WTC11 (cell line): Measurements from ENCODE around the gene ROBO1. TPM values are rescaled to one million over a fixed set of nuclear protein-coding genes. Genes with fewer than 3 reads are reported as not detected.
A peak's percentile ranks its signal among the peaks of the same experiment; 100 is the strongest.

Experiments
- ATAC-seq: fragments of 200-7000 bp; cut with Tn5 transposase; 2 replicates; pipeline ENCODE4 v1.10.0; 2021; ENCODE audit warnings: mild to moderate bottlenecking, moderate library complexity
- CTCF ChIA-PET: fragments of 300-600 bp; sonication (Branson Sonifier 250); formaldehyde crosslinking; loops from one replicate; lab custom pipeline; 2021; ENCODE audit warnings: antibody characterized with exemption; lab: Charles Lee
- POLR2A ChIA-PET: fragments of 350-600 bp; sonication (Branson Sonifier 250); formaldehyde crosslinking; loops from one replicate; lab custom pipeline; 2021; ENCODE audit warnings: antibody characterized with exemption; lab: Charles Lee
- DNase-seq: peaks from one replicate; pipeline ENCODE4 v3.0.0; 2021; ENCODE audit warnings: low spot score
- H3K27ac Mint-ChIP-seq: 2 replicates; pipeline ENCODE4 v1.8.0; 2021; ENCODE audit warnings: mixed read lengths
- H3K27me3 Mint-ChIP-seq: 2 replicates; pipeline ENCODE4 v1.8.0; 2021; ENCODE audit warnings: low read depth, mild to moderate bottlenecking, moderate library complexity, mixed read lengths
- H3K36me3 Mint-ChIP-seq: 2 replicates; pipeline ENCODE4 v1.8.0; 2021; ENCODE audit warnings: mixed read lengths
- H3K4me1 Mint-ChIP-seq: 2 replicates; pipeline ENCODE4 v1.8.0; 2022; ENCODE audit warnings: mixed read lengths
- H3K4me3 Mint-ChIP-seq: 2 replicates; pipeline ENCODE4 v1.8.0; 2021; ENCODE audit warnings: mild to moderate bottlenecking, moderate library complexity, mixed read lengths
- H3K9me3 Mint-ChIP-seq: 2 replicates; pipeline ENCODE4 v1.8.0; 2021; ENCODE audit warnings: mixed read lengths
- CBFB ChIP-seq: sonication (generic); formaldehyde crosslinking; IDR thresholded peaks from 2 replicates; pipeline ENCODE4 v1.8.1; 2022; ENCODE audit warnings: mild to moderate bottlenecking, low read depth, missing genetic modification reagents
- E2F5 ChIP-seq: sonication (generic); formaldehyde crosslinking; IDR thresholded peaks from 2 replicates; pipeline ENCODE4 v1.8.1; 2022; ENCODE audit warnings: mild to moderate bottlenecking, moderate library complexity, missing genetic modification reagents
- EMX1 ChIP-seq: fragments of 250-450 bp; sonication (Bioruptor Pico); IDR thresholded peaks from 2 replicates; pipeline ENCODE4 v1.8.0; 2021; ENCODE audit warnings: mild to moderate bottlenecking
- FOXP4 ChIP-seq: sonication (generic); formaldehyde crosslinking; IDR thresholded peaks from 2 replicates; pipeline ENCODE4 v1.8.0; 2022; ENCODE audit warnings: mild to moderate bottlenecking, missing genetic modification reagents
- NFYB ChIP-seq: sonication (generic); formaldehyde crosslinking; conservative IDR thresholded peaks from 2 replicates; pipeline ENCODE4 v1.8.0; 2022; ENCODE audit warnings: low read depth, missing genetic modification reagents
- NR3C1 ChIP-seq: sonication (generic); formaldehyde crosslinking; conservative IDR thresholded peaks from 2 replicates; pipeline ENCODE4 v1.8.1; 2023; ENCODE audit warnings: low read depth, mild to moderate bottlenecking, missing genetic modification reagents
- RELA ChIP-seq: sonication (generic); formaldehyde crosslinking; IDR thresholded peaks from 2 replicates; pipeline ENCODE4 v1.8.1; 2022; ENCODE audit warnings: missing genetic modification reagents, mild to moderate bottlenecking, borderline replicate concordance
- TEAD1 ChIP-seq: sonication (generic); formaldehyde crosslinking; IDR thresholded peaks from 2 replicates; pipeline ENCODE4 v1.8.0; 2022; ENCODE audit warnings: mild to moderate bottlenecking, missing genetic modification reagents
- TEAD4 ChIP-seq: sonication (generic); formaldehyde crosslinking; IDR thresholded peaks from 2 replicates; pipeline ENCODE4 v1.8.0; 2022; ENCODE audit warnings: mild to moderate bottlenecking, missing genetic modification reagents
- ZBTB21 ChIP-seq: sonication (generic); formaldehyde crosslinking; IDR thresholded peaks from 2 replicates; pipeline ENCODE4 v1.8.1; 2023; ENCODE audit warnings: mild to moderate bottlenecking, missing genetic modification reagents, borderline replicate concordance
- ZNF263 ChIP-seq: sonication (generic); formaldehyde crosslinking; IDR thresholded peaks from 2 replicates; pipeline ENCODE4 v1.8.1; 2022; ENCODE audit warnings: low read depth, mild to moderate bottlenecking, moderate library complexity, missing genetic modification reagents
- ZNF281 ChIP-seq: sonication (generic); formaldehyde crosslinking; IDR thresholded peaks from 2 replicates; pipeline ENCODE4 v1.8.0; 2023; ENCODE audit warnings: mild to moderate bottlenecking, missing genetic modification reagents
- ZNF317 ChIP-seq: sonication (generic); formaldehyde crosslinking; IDR thresholded peaks from 2 replicates; pipeline ENCODE4 v1.8.1; 2023; ENCODE audit warnings: low read depth, mild to moderate bottlenecking, moderate library complexity, missing genetic modification reagents, borderline replicate concordance
- ZNF416 ChIP-seq: fragments of 250-450 bp; sonication (Bioruptor Pico); IDR thresholded peaks from 2 replicates; pipeline ENCODE4 v1.9.0; 2021; ENCODE audit warnings: mild to moderate bottlenecking, inconsistent platforms
- ZNF423 ChIP-seq: fragments of 250-450 bp; sonication (Bioruptor Pico); IDR thresholded peaks from 2 replicates; pipeline ENCODE4 v2.1.2; 2022; ENCODE audit warnings: mild to moderate bottlenecking, moderate library complexity
- ZNF532 ChIP-seq: fragments of 250-450 bp; sonication (Bioruptor Pico); IDR thresholded peaks from 2 replicates; pipeline ENCODE4 v1.9.0; 2021; ENCODE audit warnings: mild to moderate bottlenecking, borderline replicate concordance
- total RNA-seq: library from RNA; stranded (reverse); gene quantifications from 3 replicates; pipeline ENCODE4 v1.2.3, GENCODE V29; 2021

Gene ROBO1
- total RNA-seq, 1 experiment from 2014 or later: 90.9 TPM

- peaks cover 9% of the 10 kb centered on the region; the same call in 1 of the 2 replicates for H3K36me3 Mint-ChIP-seq
- H3K4me3 Mint-ChIP-seq: no peak overlapping the region
- ChIA-PET CTCF (no interaction called here), POLR2A (no interaction called here)
- H3K9me3 Mint-ChIP-seq: peaks cover 18% of the 10 kb centered on the region
- H3K27me3 Mint-ChIP-seq: no peaks in the 10 kb centered on the region
- DNase-seq (no peak), ATAC-seq (no peak)
- TF ChIP-seq ZNF263 (CRISPR knock-in tag) (no peak), ZNF281 (CRISPR knock-in tag) (no peak), CBFB (CRISPR knock-in tag) (no peak), ZNF532 (CRISPR knock-in tag) (no peak), NFYB (CRISPR knock-in tag) (no peak), RELA (CRISPR knock-in tag) (no peak), ZNF423 (CRISPR knock-in tag) (no peak), ZNF416 (CRISPR knock-in tag) (no peak), ZBTB21 (CRISPR knock-in tag) (no peak), EMX1 (CRISPR knock-in tag) (no peak), NR3C1 (CRISPR knock-in tag) (no peak), E2F5 (CRISPR knock-in tag) (no peak), TEAD1 (CRISPR knock-in tag) (no peak), ZNF317 (CRISPR knock-in tag) (no peak)
- no peak overlapping the region for H3K27ac Mint-ChIP-seq
- peaks cover 17% of the 10 kb centered on the region for H3K4me1 Mint-ChIP-seq
These were observed 531.3 kb downstream of the ROBO1 start for GRCh38 chr3:79236496-79236895.

- Mint-ChIP-seq H3K27ac (peak overlapping the region; percentile 80), H3K4me1 (peaks cover 26% of the 10 kb centered on the region), H3K4me3 (no peak overlapping the region), H3K9me3 (peaks cover 27% of the 10 kb centered on the region), H3K27me3 (no peaks in the 10 kb centered on the region), H3K36me3 (peaks cover 16% of the 10 kb centered on the region)
- ATAC-seq: peak; percentile 97
- CTCF ChIA-PET: no interaction called here
- DNase-seq: no peak
- POLR2A ChIA-PET: no interaction called here
- TF ChIP-seq FOXP4: no peak
- TF ChIP-seq TEAD4 (CRISPR knock-in tag): peak; percentile 51; the same call in 1 of the 2 replicates
These were observed 534.3 kb downstream of the ROBO1 start for GRCh38 chr3:79233431-79234060.
